NCI-H345 (cell line): ENCODE data around the gene TMA7B.

Source experiments
- DNase-seq: peaks from one replicate; lab custom pipeline; 2025; lab: John Stamatoyannopoulos, UW

Gene TMA7B

GRCh38 chr22:39959640-39960447, at the start of gene TMA7B:
TMA7B (plus strand) TSS chr22:39960397; CDS start chr22:39964375, 3,978 bp downstream.
- DNase-seq, result no peak

DNA sequence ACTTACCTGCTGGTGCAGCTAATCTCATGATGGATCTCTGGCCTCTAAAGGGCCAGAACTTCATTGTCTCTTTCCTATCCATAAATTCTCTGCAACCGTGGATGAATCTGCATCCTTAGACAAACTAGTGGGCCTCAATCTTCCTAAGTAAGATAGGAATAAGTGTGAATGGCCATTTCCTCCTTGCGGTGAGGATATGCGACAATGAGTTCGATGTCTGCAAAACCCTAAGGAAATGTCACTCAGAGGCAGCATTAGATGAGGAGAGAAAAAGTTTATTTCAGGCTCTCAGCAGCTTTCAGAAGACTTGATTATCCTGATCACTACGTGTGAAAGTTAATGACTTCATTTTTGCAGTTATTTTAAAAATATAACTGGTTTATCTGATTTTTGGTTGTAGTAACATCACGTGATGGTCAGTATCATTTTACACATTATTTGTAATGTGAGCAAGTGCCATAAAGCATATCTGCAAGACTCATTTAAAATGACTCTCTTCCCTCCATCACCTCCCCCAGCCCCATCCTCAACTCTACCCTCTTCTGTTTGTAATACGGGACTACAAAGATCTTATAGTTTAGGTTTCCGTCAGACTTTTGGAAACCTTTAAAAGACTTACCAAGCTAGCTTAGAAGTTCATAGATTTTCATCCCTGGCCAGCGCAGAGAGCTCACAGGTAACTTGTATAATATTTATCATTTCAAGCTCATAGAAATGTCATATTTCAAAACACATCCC, 49.2 kb upstream of the TMA7B start:
- no peak for DNase-seq

GRCh38 chr22:39913321-39913720, 46.9 kb upstream of the TMA7B start:
- DNase-seq, result no peak

- DNase-seq, result no peak
Observed at GRCh38 chr22:39913886-39914285, 46.3 kb upstream of the TMA7B start.

GRCh38 chr22:39914584-39914983, 45.6 kb upstream of the TMA7B start:
- no peak for DNase-seq

GRCh38 chr22:39915295-39915726, 44.9 kb upstream of the TMA7B start:
- no peak for DNase-seq

DNA sequence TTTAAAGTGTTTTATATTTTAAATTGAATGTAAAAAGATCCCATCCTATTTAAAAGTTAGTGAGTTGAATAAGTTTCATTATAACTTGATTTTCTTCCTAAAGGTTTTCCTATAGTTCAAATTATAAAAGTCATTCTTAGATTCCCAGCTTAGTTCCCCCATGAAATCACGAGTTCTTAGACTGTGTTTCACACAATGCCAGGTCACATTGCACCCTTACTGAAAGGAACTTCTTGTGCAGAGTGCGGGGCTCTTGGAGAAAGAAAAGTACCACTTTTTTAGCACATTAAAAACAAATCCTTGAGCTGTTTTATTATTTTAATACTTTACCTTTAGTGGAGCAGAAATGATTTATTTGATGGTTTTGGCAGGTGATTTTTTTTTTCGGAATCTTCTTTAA, 43.7 kb upstream of the TMA7B start:
- no peak for DNase-seq

GRCh38 chr22:39917197-39917643, 43.0 kb upstream of the TMA7B start:
- DNase-seq, result no peak

DNA sequence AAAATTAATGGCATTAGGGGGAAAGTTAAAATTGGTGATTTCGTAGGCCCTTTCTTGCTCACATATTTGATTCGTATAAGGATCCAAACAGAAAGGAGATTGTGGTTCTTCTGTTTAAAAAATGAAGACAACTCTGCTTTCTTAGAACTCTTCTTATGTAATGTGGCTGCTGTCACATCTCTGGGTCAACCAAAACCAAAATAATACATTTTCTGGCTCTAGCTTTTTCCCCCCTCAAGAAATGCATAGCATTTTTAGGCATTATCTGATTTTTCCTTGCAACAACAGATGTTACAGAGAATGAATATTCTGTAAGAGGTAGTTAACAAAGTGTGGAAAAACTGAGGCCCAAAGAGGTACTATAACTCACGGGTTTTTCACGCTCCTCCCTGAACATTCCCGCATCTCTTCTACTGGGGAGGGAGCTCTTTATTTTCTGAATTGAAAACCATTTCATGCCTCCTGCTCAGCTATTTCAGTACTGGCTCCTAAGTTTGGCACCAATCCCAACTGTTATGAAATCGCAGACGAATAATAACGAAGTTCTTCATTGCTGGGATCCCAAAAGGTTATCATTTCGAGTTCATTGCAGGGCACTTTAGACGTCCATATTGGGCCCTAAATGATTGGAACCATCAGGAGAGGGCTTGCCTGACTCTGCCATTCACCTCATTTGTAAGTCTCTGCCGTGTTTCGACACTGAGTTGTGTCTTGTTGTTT, 42.3 kb upstream of the TMA7B start:
- no peak for DNase-seq

DNA sequence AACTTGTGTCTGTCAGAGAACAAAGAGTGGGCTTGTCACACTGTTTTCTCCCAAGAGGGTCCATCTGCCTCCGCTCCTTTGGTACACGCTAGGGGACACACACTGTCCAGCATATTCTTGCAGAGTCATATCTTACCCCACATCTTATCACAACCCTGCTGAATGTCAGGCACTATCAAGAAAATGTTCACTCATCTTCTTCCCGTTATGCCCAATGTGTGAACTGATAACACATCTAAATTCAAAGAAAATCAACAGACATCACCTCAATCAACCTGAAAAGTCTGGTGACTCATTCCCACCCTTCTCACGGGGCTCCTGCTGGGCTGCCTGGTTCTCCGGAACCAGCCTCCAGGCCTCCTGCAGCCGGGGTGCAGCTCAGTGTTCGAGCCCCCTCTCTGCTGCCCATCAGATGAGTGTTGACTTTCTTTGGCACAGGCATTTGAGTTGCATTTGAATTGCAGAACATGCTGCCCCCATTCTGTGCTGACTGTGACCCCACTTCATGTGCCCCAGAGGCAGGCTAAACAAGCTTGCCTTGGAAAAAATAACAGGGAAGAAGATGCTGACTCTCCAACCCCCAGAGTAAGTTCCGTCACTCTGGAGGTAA, 40.0 kb upstream of the TMA7B start:
- DNase-seq, result no peak

GRCh38 chr22:39923696-39924095, 36.5 kb upstream of the TMA7B start:
- no peak for DNase-seq

- DNase-seq, result no peak
Observed at GRCh38 chr22:39924286-39924685, 35.9 kb upstream of the TMA7B start.

DNA sequence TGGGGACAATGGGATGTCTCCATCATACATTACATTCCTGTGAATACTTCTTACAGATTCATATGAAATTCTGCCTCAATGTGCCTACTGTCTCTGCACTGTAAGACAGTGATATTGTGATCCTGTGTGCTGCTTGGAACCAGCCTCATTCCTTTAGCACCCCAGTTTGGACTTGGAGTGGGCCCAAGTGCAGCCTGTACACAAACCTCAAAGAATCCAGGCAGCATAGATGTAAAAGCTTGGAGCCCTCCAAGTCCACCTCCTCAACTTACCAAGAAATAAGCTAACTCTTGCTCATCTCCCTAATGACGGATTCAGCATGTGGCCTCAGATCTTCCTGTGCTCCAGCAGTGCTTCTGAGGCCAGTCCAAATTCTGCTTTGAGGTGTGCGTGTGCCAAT, 34.9 kb upstream of the TMA7B start:
- DNase-seq, result no peak

DNA sequence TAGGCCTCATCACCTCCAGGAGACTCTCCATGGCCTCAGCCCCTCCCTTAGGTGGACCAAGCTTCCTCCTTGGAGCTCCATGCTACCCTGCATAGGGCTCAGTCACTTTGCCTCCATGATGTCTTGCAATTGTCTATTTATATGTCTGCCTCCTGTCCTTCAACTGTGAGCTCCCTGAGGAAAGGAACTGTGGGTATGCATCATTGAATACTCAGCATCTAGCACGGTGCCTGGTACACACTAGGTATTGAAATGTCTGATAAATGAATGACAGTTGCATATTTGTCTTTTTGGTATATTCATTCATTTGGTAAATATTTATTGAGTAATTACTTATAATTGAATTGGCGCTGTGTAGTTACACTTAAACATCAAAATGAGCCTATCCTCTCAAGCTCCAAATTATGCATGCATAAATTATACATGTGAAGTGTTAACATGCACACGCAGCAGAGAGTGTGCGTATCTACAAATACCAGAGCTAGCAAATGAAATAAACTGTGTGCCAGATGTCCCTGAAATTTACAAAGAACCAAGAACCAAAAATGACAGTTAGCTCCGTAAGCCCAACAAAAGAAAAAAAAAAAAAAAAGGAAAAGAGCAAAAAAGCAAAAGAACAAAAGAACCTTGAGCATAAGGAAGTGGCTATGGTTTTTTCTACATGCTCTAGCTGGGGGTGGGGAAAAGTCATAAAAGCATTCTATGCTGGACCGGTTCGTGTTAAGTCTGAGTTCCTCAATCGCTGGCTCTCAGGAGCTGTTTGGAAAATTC, 34.1 kb upstream of the TMA7B start:
- no peak for DNase-seq

DNA sequence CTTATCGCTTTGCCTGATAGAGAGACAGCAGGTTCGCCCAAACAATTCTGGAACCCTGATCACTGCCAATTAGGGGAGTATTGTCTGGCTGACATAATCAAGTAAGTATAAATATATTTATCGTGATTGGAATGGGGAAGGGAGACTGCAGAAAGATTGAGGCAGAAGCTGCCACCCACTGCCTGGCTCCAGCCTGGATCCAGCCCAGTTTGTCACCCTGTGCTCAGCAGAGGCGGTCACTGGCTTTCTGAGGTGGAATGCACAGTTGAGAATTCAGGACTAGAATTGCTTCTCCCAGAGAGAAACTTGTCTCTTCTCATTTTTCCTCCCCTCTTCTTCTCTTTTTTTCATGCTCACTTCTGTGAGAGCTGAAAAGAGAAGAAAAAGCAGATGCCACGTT, 33.4 kb upstream of the TMA7B start:
- DNase-seq, result no peak

GRCh38 chr22:39927544-39927943, 32.7 kb upstream of the TMA7B start:
- no peak for DNase-seq

DNA sequence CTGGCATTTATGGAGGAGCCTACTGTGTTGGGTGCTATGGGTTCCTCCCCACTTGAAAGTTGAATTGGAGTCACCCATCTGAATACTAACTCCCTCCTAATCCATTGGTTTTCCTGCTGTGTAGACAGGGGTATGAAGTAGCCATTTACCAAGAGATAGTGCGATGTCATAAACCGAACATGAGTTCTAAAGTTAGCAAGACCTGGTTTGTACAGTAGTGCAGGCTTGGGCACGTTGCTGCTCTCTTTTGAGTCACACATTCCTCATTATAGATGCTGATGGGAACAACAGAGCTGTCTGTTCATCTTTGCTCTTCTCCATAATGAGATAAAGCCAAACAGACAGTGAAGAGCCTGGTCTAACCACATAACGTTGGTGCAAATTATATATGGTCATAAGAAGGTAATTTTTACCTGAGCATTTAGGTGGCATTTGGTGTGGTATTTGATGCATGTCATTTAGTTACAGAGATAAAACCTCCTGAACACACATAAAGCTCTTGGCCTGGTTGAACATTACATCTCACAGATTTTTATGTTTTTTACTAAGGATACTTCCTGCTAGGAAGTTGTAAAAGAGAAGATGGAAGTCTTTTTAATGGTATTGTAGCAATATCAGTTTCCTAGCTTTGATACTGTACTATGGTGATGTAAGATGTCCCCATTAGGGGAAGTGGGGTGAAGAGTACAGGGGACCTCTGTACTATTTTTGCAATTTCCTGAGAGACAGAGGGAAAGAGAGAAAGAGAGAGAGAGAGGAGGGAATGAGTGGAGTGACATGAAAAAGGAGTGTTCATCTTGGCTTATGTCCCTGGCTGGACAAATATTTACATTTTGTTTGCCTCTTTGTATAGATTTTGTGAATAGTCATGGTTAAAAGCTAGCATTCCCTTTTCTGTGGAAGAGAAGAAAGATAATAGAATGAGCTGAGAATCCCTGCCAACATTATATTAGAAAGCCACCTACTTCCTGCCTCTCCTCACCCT, 31.4 kb upstream of the TMA7B start:
- no peak for DNase-seq

- no peak for DNase-seq
Observed at GRCh38 chr22:39931251-39931650, 28.9 kb upstream of the TMA7B start.

DNA sequence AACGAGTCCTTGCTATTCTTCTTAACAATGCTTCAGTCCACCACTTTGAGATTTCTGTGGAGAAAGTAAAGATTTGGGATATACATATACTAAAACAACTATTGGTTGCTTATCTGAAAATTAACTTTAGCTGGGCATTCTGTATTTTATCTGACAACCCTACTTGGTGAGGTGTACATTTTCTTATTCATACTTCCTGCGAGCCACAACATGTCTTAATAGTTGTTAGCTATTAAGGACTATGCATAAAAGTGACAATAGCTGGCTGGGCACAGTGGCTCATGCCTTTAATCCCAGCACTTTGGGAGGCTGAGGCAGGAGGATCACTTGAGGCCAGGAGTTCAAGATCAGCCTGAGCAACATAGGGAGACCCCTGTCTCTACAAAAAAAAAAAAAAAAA, 28.0 kb upstream of the TMA7B start:
- no peak for DNase-seq
